Adrenal gland (tissue), 12 donors: ENCODE results near the gene REXO5. TPM values are rescaled to one million over a fixed set of nuclear protein-coding genes. Genes with fewer than 3 reads are reported as not detected.

Source experiments
- DNase-seq, 7 donors: peaks; one replicate each; pipeline ENCODE4 v3.0.0-alpha.2; 2019 to 2020
- H3K27ac ChIP-seq, 5 donors: fragments of 200-600 bp; sonication (generic) in 4 of 5; 1 replicate in 3 of 5; 2 replicates in 2 of 5; pipeline versions ENCODE4 v1.5.1 to v1.8.0; 2016 to 2020; ENCODE audit warnings: mild to moderate bottlenecking in 1 of 5
- H3K27me3 ChIP-seq: fragments of 200-600 bp; 2 replicates; pipeline ENCODE4 v1.8.0; 2021
- H3K36me3 ChIP-seq, 2 donors: fragments of 200-600 bp; replicated peaks in 1 of 2; 1 replicate in 1 of 2; 2 replicates in 1 of 2; pipeline versions ENCODE4 v1.5.1 to v1.8.0; 2018 to 2022
- H3K4me1 ChIP-seq, 2 donors: fragments of 200-600 bp; replicated peaks in 1 of 2; 1 replicate in 1 of 2; 2 replicates in 1 of 2; pipeline versions ENCODE4 v1.5.1 to v1.8.0; 2018 to 2021
- H3K4me3 ChIP-seq, 4 donors: fragments of 200-600 bp; sonication (generic) in 3 of 4; one replicate each; pipeline ENCODE4 v1.5.1; 2016 to 2018
- H3K9me3 ChIP-seq, 3 donors: fragments of 200-600 bp; sonication (generic) in 1 of 3; replicated peaks in 1 of 3; 1 replicate in 2 of 3; 2 replicates in 1 of 3; pipeline versions ENCODE4 v1.5.1 to v1.8.0; 2016 to 2021
- POLR2A ChIP-seq, 2 donors: fragments of 450-650 bp; IDR thresholded peaks; one replicate each; pipeline ENCODE4 v1.6.1; 2017; ENCODE audit warnings: antibody characterized with exemption in 2 of 2, mild to moderate bottlenecking in 2 of 2, moderate library complexity in 1 of 2
- WGBS, 4 donors: extraction: QIAGEN DNeasy Blood & Tissue Kit in 2 of 4; methylation state at CpG; one replicate each; pipeline versions ENCODE4 v1.1.5 to v1.1.7; 2013 to 2017; 5-methylcytosine and 5-hydroxymethylcytosine counted together
- intact Hi-C, 2 donors: fragments of 100-400 bp; cut with DNase I; formaldehyde crosslinking; loops; one replicate each; pipeline versions ENCODE4 v1.14.1 to v1.15.0; 2022 to 2023
- polyA plus RNA-seq, 3 donors: library from polyadenylated mRNA; stranded (reverse); fragments of 200-250 nt in 2 of 3; fragments of 350-450 nt in 1 of 3; fragmentation: Illumina TruSeq in 1 of 3; extraction: RNeasy Lipid Tissue Mini Kit (QIAGEN cat#74804) in 1 of 3; gene quantifications; one replicate each; pipeline ENCODE4 v1.2.3, GENCODE V29; 2013 to 2014
- total RNA-seq, 9 donors: library from RNA; depleted of rRNA in 4 of 9; stranded (reverse); fragments of >200 nt in 4 of 9; fragments of 120-200 nt in 1 of 9; fragmentation: NEBNext Ultra II Directional in 1 of 9; extraction: Animal tissue kit (Norgen Biotek cat#: 25700) in 1 of 9; gene quantifications; one replicate each; pipeline versions ENCODE4 v1.1.0 to v1.2.4, GENCODE V29; 2013 to 2023
- TF ChIP-seq, protein P1 (sequence below), 6 experiments: fragments of 450-650 bp in 4 of 6; fragments of 200-600 bp in 2 of 6; sonication (generic) in 1 of 6; IDR thresholded peaks; 1 replicate in 5 of 6; 2 replicates in 1 of 6; pipeline versions ENCODE4 v1.5.1 to v1.8.0; 2016 to 2021; ENCODE audit warnings: antibody characterized with exemption in 6 of 6, mild to moderate bottlenecking in 2 of 6, moderate library complexity in 1 of 6
- donor health status: healthy with polysubstance abuse.
- donor health status: Bipolar disorder and iron deficiency.
- donor health status: DM: yes; HTN: yes; CAD: no.
- donor health status: DM: no; HTN: no; CAD: no.
- donor health status: DM: no; HTN: no; CAD: no.
- donor health status: DM: yes; HTN: yes; CAD: no.

Gene REXO5
- total and polyA plus RNA-seq, 12 donors = 0.78 to 10.1 (median 3.5) TPM

- intact Hi-C loops = no loop called here
- 92 to 100% (median 93%) methylated on average over 2 of the region's 2 CpGs for WGBS, 4 donors
- Histone ChIP-seq H3K4me3 (no peak overlapping the region), H3K9me3 (no peaks in the 10 kb centered on the region), H3K27me3 (no peaks in the 10 kb centered on the region), H3K36me3 (no peaks in the 10 kb centered on the region), H3K4me1 (no peaks in the 10 kb centered on the region), H3K27ac (no peak overlapping the region)
- no peak for DNase-seq
- TF ChIP-seq POLR2A (IDR thresholded peaks at IDR 0.05) = no peak
- TF ChIP-seq, protein P1, sequence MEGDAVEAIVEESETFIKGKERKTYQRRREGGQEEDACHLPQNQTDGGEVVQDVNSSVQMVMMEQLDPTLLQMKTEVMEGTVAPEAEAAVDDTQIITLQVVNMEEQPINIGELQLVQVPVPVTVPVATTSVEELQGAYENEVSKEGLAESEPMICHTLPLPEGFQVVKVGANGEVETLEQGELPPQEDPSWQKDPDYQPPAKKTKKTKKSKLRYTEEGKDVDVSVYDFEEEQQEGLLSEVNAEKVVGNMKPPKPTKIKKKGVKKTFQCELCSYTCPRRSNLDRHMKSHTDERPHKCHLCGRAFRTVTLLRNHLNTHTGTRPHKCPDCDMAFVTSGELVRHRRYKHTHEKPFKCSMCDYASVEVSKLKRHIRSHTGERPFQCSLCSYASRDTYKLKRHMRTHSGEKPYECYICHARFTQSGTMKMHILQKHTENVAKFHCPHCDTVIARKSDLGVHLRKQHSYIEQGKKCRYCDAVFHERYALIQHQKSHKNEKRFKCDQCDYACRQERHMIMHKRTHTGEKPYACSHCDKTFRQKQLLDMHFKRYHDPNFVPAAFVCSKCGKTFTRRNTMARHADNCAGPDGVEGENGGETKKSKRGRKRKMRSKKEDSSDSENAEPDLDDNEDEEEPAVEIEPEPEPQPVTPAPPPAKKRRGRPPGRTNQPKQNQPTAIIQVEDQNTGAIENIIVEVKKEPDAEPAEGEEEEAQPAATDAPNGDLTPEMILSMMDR (IDR thresholded peaks at IDR 0.05) = no peak
Observed at GRCh38 chr16:20839504-20839903, 33.2 kb downstream of the REXO5 start.

DNA sequence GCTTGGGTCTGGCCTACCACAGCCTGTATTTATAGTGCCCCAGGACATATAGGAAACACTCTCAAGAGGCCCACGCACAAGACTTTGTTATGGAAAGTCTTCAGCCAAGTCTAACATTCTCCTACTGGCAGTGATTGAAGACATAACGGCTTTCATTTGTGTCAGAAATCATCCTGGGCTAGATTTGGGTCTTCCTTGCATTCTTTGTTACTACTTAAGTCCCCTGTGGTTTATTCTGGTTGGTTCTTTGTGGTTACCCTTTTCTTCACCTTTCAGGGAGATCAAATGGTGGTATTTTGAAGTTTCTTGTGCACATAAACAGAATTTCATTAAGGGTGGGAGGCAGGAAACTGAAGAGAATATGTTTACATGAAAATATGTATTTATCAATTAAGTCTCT, 37.7 kb downstream of the REXO5 start:
- intact Hi-C loops = loop anchor here in 1 of 2 donors (10.0 kb wide), 1 partner anchor 241 kb away; no protein-coding TSS in a partner anchor
- H3K4me3 ChIP-seq = no peak overlapping the region
- H3K27ac ChIP-seq = no peak overlapping the region
- no peaks in the 10 kb centered on the region for H3K9me3 ChIP-seq
- no peak for DNase-seq
- no peaks in the 10 kb centered on the region for H3K36me3 ChIP-seq
- H3K27me3 ChIP-seq = no peaks in the 10 kb centered on the region
- 88 to 94% (median 91%) methylated on average over 2 of the region's 2 CpGs for WGBS, 4 donors
- TF ChIP-seq POLR2A (IDR thresholded peaks at IDR 0.05) = no peak
- TF ChIP-seq, protein P1 (IDR thresholded peaks at IDR 0.05) = no peak
- H3K4me1 ChIP-seq = no peaks in the 10 kb centered on the region

DNA sequence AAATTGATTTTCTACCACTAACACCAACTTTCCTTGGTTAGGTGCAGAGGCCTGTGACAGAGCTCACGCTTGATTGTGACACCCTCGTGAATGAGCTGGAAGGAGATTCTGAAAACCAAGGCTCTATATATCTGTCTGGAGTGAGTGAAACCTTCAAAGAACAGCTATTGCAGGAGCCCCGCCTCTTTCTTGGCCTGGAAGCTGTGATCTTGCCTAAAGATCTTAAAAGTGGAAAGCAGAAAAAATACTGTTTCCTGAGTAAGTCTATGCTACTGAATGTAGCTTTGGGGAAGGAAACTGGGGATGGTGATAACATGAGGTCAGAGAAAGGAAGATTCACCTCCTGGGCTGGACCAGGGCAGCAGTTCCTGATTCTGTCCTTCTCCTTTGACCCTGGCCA, 38.3 kb downstream of the REXO5 start:
- intact Hi-C loops = loop anchor here in 1 of 2 donors (10.0 kb wide), 1 partner anchor 240 kb away; no protein-coding TSS in a partner anchor
- Histone ChIP-seq H3K36me3 (no peaks in the 10 kb centered on the region), H3K27ac (no peak overlapping the region), H3K27me3 (no peaks in the 10 kb centered on the region), H3K4me3 (no peak overlapping the region), H3K9me3 (no peaks in the 10 kb centered on the region), H3K4me1 (no peaks in the 10 kb centered on the region)
- TF ChIP-seq, protein P1 (IDR thresholded peaks at IDR 0.05) = no peak
- TF ChIP-seq POLR2A (IDR thresholded peaks at IDR 0.05) = no peak
- 69 to 81% (median 75%) methylated on average over 3 of the region's 3 CpGs for WGBS, 4 donors
- no peak for DNase-seq

GRCh38 chr16:20846030-20846429, 39.7 kb downstream of the REXO5 start:
- Histone ChIP-seq H3K9me3 (no peaks in the 10 kb centered on the region), H3K36me3 (no peaks in the 10 kb centered on the region), H3K4me1 (peaks cover 10 to 11% of the 10 kb centered on the region in 2 donors), H3K27me3 (no peaks in the 10 kb centered on the region), H3K4me3 (no peak overlapping the region), H3K27ac (no peak overlapping the region)
- 84 to 98% (median 94%) methylated on average over 6 of the region's 6 CpGs for WGBS, 4 donors
- intact Hi-C loops = loop anchor here (5.0 to 10.0 kb wide), 3 partner anchors 101 to 241 kb away; no protein-coding TSS in a partner anchor
- TF ChIP-seq, protein P1 (IDR thresholded peaks at IDR 0.05) = no peak
- TF ChIP-seq POLR2A (IDR thresholded peaks at IDR 0.05) = no peak
- no peak for DNase-seq
